IMR-90 (cell line): Measurements from ENCODE around the gene SURF1. TPM values are rescaled to one million over a fixed set of nuclear protein-coding genes. Genes with fewer than 3 reads are reported as not detected.

Experiments
- ATAC-seq: fragments of 200-7000 bp; cut with Tn5 transposase; 2 replicates; pipeline ENCODE4 v1.9.1; 2020; ENCODE audit warnings: low read depth, mild to moderate bottlenecking, moderate library complexity
- BruUV-seq: library from RNA; stranded (reverse); fragments of 400-500 nt; replicated peaks from 2 replicates; lab custom pipeline; 2021; lab: Mats Ljungman, UMichigan
- CTCF ChIA-PET: fragments of 300-600 bp; formaldehyde crosslinking; extraction: SDS; loops from one replicate; lab custom pipeline; 2021; ENCODE audit warnings: antibody characterized with exemption; lab: Yijun Ruan, JAX
- POLR2A ChIA-PET: fragments of 300-600 bp; sonication (Branson Sonifier 250); formaldehyde crosslinking; loops from one replicate; lab custom pipeline; 2022; ENCODE audit warnings: antibody characterized with exemption; ENCODE audit not compliant: unreplicated experiment; lab: Charles Lee
- DNase-seq: peaks from one replicate; pipeline ENCODE4 v3.0.0; 2013
- H2AFZ ChIP-seq: replicated peaks from 2 replicates; pipeline ENCODE3; 2013; ENCODE audit warnings: low read length, mild to moderate bottlenecking; ENCODE audit not compliant: poor library complexity
- H2AK5ac ChIP-seq: 2 replicates; pipeline ENCODE4 v1.6.1; 2013; ENCODE audit warnings: low read depth, low read length, inconsistent platforms
- H2AK9ac ChIP-seq: replicated peaks from 2 replicates; pipeline ENCODE3; 2013; ENCODE audit warnings: mild to moderate bottlenecking, low read depth, low read length, moderate library complexity; ENCODE audit not compliant: poor library complexity
- H2BK120ac ChIP-seq: 2 replicates; pipeline ENCODE4 v1.6.1; 2013; ENCODE audit warnings: low read depth, low read length, inconsistent platforms
- H2BK15ac ChIP-seq: 3 replicates; pipeline ENCODE4 v1.6.1; 2013; ENCODE audit warnings: low read depth, low read length, inconsistent platforms
- H2BK20ac ChIP-seq: 2 replicates; pipeline ENCODE4 v1.6.1; 2013; ENCODE audit warnings: low read depth, mild to moderate bottlenecking, inconsistent platforms, low read length, moderate library complexity
- H2BK5ac ChIP-seq: 2 replicates; pipeline ENCODE4 v1.6.1; 2013; ENCODE audit warnings: mild to moderate bottlenecking, low read depth, low read length, inconsistent platforms; ENCODE audit not compliant: poor library complexity, severe bottlenecking
- H3K14ac ChIP-seq: replicated peaks from 2 replicates; pipeline ENCODE4 v1.6.1; 2013; ENCODE audit warnings: low read depth, low read length, inconsistent platforms
- H3K18ac ChIP-seq: 2 replicates; pipeline ENCODE4 v1.6.1; 2013; ENCODE audit warnings: low read depth, low read length, control low read depth
- H3K23ac ChIP-seq: 2 replicates; pipeline ENCODE4 v1.6.1; 2013; ENCODE audit warnings: low read depth, low read length, inconsistent platforms
- H3K27ac ChIP-seq: 2 replicates; pipeline ENCODE4 v1.5.1; 2013; ENCODE audit warnings: mild to moderate bottlenecking, control low read depth, low read length; ENCODE audit not compliant: insufficient read depth
- H3K27me3 ChIP-seq: 2 replicates; pipeline ENCODE4 v1.6.1; 2013; ENCODE audit warnings: low read length; ENCODE audit not compliant: control insufficient read depth, insufficient read depth
- H3K36me3 ChIP-seq: 2 replicates; pipeline ENCODE4 v1.6.1; 2013; ENCODE audit warnings: low read length, mixed read lengths; ENCODE audit not compliant: control insufficient read depth, insufficient read depth
- H3K4ac ChIP-seq: 2 replicates; pipeline ENCODE4 v1.6.1; 2013; ENCODE audit warnings: low read depth, low read length, inconsistent platforms
- H3K4me1 ChIP-seq: 2 replicates; pipeline ENCODE4 v1.6.1; 2013; ENCODE audit warnings: low read length, mixed read lengths; ENCODE audit not compliant: control insufficient read depth, insufficient read depth
- H3K4me2 ChIP-seq: 2 replicates; pipeline ENCODE4 v1.6.1; 2013; ENCODE audit warnings: low read depth, mild to moderate bottlenecking, control low read depth, low read length, moderate library complexity
- H3K4me3 ChIP-seq: 2 replicates; pipeline ENCODE4 v1.5.1; 2013; ENCODE audit warnings: low read depth, mild to moderate bottlenecking, control low read depth, low read length, moderate library complexity; ENCODE audit not compliant: insufficient read depth
- H3K56ac ChIP-seq: 2 replicates; pipeline ENCODE4 v1.6.1; 2013; ENCODE audit warnings: low read length, inconsistent platforms; ENCODE audit not compliant: insufficient read depth; ENCODE audit errors: extremely low read depth
- H3K79me1 ChIP-seq, 2 experiments: 2 replicates each; pipeline ENCODE4 v1.6.1; 2013; ENCODE audit warnings: low read length in 2 of 2, inconsistent platforms in 1 of 2, low read depth in 1 of 2
- H3K9ac ChIP-seq: 2 replicates; pipeline ENCODE4 v1.6.1; 2013; ENCODE audit warnings: low read depth, low read length, control low read depth
- H3K9me1 ChIP-seq: 2 replicates; pipeline ENCODE4 v1.6.1; 2013; ENCODE audit warnings: low read length, inconsistent platforms; ENCODE audit not compliant: insufficient read depth
- H3K9me3 ChIP-seq: 2 replicates; pipeline ENCODE4 v1.6.1; 2013; ENCODE audit warnings: low read length; ENCODE audit not compliant: control insufficient read depth, insufficient read depth
- H4K20me1 ChIP-seq: 2 replicates; pipeline ENCODE4 v1.6.1; 2013; ENCODE audit warnings: low read length, inconsistent platforms; ENCODE audit not compliant: insufficient read depth
- H4K5ac ChIP-seq: 2 replicates; pipeline ENCODE4 v1.6.1; 2013; ENCODE audit warnings: mild to moderate bottlenecking, low read depth, low read length, control low read depth
- H4K8ac ChIP-seq, 2 experiments: 2 replicates each; pipeline ENCODE4 v1.6.1; 2013; ENCODE audit warnings: low read depth in 2 of 2, low read length in 2 of 2, control low read depth in 1 of 2, inconsistent platforms in 1 of 2
- H4K91ac ChIP-seq: 2 replicates; pipeline ENCODE4 v1.6.1; 2013; ENCODE audit warnings: low read depth, low read length, inconsistent platforms; ENCODE audit not compliant: insufficient read depth
- BHLHE40 ChIP-seq: fragments of 150-350 bp; IDR thresholded peaks from 2 replicates; pipeline ENCODE4 v1.6.1; 2016; ENCODE audit warnings: mild to moderate bottlenecking, low read depth, low read length
- CEBPB ChIP-seq: IDR thresholded peaks from 2 replicates; pipeline ENCODE4 v1.6.1; 2012; ENCODE audit warnings: low read depth, low read length, improper control_type of control experiment
- CHD1 ChIP-seq: IDR thresholded peaks from 2 replicates; pipeline ENCODE4 v1.6.1; 2012; ENCODE audit warnings: low read depth, low read length, improper control_type of control experiment
- CTCF ChIP-seq: conservative IDR thresholded peaks from 2 replicates; pipeline ENCODE4 v1.5.1; 2012; ENCODE audit warnings: mild to moderate bottlenecking, low read depth, low read length, improper control_type of control experiment
- ELK1 ChIP-seq: fragments of 150-350 bp; IDR thresholded peaks from 2 replicates; pipeline ENCODE4 v1.6.1; 2016; ENCODE audit warnings: low read depth, mild to moderate bottlenecking, low read length, moderate library complexity, borderline replicate concordance
- FOS ChIP-seq: fragments of 150-350 bp; IDR thresholded peaks from 2 replicates; pipeline ENCODE4 v1.6.1; 2016; ENCODE audit warnings: low read depth, low read length
- MAFK ChIP-seq: IDR thresholded peaks from 2 replicates; pipeline ENCODE4 v1.6.1; 2012; ENCODE audit warnings: low read depth, low read length, improper control_type of control experiment
- MAZ ChIP-seq: IDR thresholded peaks from 2 replicates; pipeline ENCODE4 v1.6.1; 2012; ENCODE audit warnings: low read depth, mild to moderate bottlenecking, low read length, improper control_type of control experiment, moderate library complexity, borderline replicate concordance
- MXI1 ChIP-seq: IDR thresholded peaks from 2 replicates; pipeline ENCODE4 v1.6.1; 2012; ENCODE audit warnings: low read depth, mild to moderate bottlenecking, low read length, moderate library complexity, borderline replicate concordance
- NFE2L2 ChIP-seq: fragments of 150-350 bp; IDR thresholded peaks from 2 replicates; pipeline ENCODE4 v1.6.1; 2016; ENCODE audit warnings: low read depth, mild to moderate bottlenecking, low read length
- POLR2A ChIP-seq: IDR thresholded peaks from 2 replicates; pipeline ENCODE4 v1.6.1; 2012; ENCODE audit warnings: mild to moderate bottlenecking, low read depth, low read length
- RAD21 ChIP-seq: IDR thresholded peaks from 2 replicates; pipeline ENCODE4 v1.6.1; 2012; ENCODE audit warnings: low read length, improper control_type of control experiment
- RCOR1 ChIP-seq: IDR thresholded peaks from 2 replicates; pipeline ENCODE4 v1.6.1; 2012; ENCODE audit warnings: mild to moderate bottlenecking, low read length, improper control_type of control experiment; ENCODE audit not compliant: insufficient replicate concordance
- RFX5 ChIP-seq: IDR thresholded peaks from 2 replicates; pipeline ENCODE4 v1.8.0; 2012; ENCODE audit warnings: low read depth, mild to moderate bottlenecking, low read length, moderate library complexity
- SMC3 ChIP-seq: fragments of 150-350 bp; IDR thresholded peaks from 2 replicates; pipeline ENCODE4 v1.6.1; 2016; ENCODE audit warnings: low read depth, mild to moderate bottlenecking, antibody characterized with exemption, low read length, moderate library complexity
- WGBS, 2 experiments: methylation state at CpG; one replicate each; pipeline versions ENCODE4 v1.1.5 to v1.1.7; 2013; ENCODE audit warnings: missing lambda C conversion rate in 2 of 2; ENCODE audit not compliant: insufficient read length in 1 of 2; ENCODE audit errors: extremely low coverage in 2 of 2; 5-methylcytosine and 5-hydroxymethylcytosine counted together
- dilution Hi-C: fragments of 300-500 bp; cut with HindIII; formaldehyde crosslinking; loops from one replicate; pipeline ENCODE4 v1.14.3; 2018; ENCODE audit warnings: low sequenced_read_pairs; ENCODE audit not compliant: unreplicated experiment
- in situ Hi-C: fragments of 300-500 bp; cut with MboI; formaldehyde crosslinking; loops from 3 replicates; pipeline ENCODE4 v1.14.3; 2019; ENCODE audit warnings: low sequenced_read_pairs, inconsistent platforms, mixed read lengths
- intact Hi-C: fragments of 100-400 bp; cut with micrococcal nuclease; formaldehyde crosslinking; loops from 2 replicates; pipeline ENCODE4 v1.10.0; 2022
- polyA plus RNA-seq, 3 experiments: library from polyadenylated mRNA; depleted of rRNA; stranded (reverse); fragments of >200 nt; gene quantifications; 2 replicates each; pipeline ENCODE4 v1.2.3, GENCODE V29; 2012; ENCODE audit warnings: low replicate concordance in 1 of 3
- total RNA-seq: library from RNA; depleted of rRNA; stranded (reverse); fragments of >200 nt; gene quantifications from 2 replicates; pipeline ENCODE4 v1.2.3, GENCODE V29; 2012
- TF ChIP-seq, protein P1 (sequence below): fragments of 150-350 bp; IDR thresholded peaks from 2 replicates; pipeline ENCODE4 v1.6.1; 2017; ENCODE audit warnings: mild to moderate bottlenecking, antibody characterized with exemption, low read length, low read depth

The SURF1 gene
- total and polyA plus RNA-seq, 2 of the 4 experiments (the other 2 are of a cell fraction), result 15.1 to 24.5 TPM

GRCh38 chr9:133323991-133324703, 32.1 kb downstream of the SURF1 start:
- dilution Hi-C loops, result no loop called here
- DNase-seq, result no peak
- WGBS, 2 experiments, result 85% methylated on average over 7 of the region's 13 CpGs; no CpG with 5 or more reads in 1 of the 2 experiments

More at GRCh38 chr9:133323991-133324703, 32.1 kb downstream of the SURF1 start:
- no peak for ATAC-seq
- H2BK120ac ChIP-seq, result no peak overlapping the region
- no peak overlapping the region for H3K4ac ChIP-seq
- H2BK5ac ChIP-seq, result no peak overlapping the region
- H4K20me1 ChIP-seq, result no peaks in the 10 kb centered on the region
- peaks cover 17% of the 10 kb centered on the region for H3K27me3 ChIP-seq
- H3K9me3 ChIP-seq, result no peaks in the 10 kb centered on the region
- H2BK20ac ChIP-seq, result no peak overlapping the region
- intact Hi-C loops, result no loop called here
- H3K18ac ChIP-seq, result no peak overlapping the region
- in situ Hi-C loops, result no loop called here
- H2AFZ ChIP-seq, result no peak overlapping the region
- H3K14ac ChIP-seq, result no peak overlapping the region
- no peak overlapping the region for H2AK9ac ChIP-seq
- H3K23ac ChIP-seq, result no peak overlapping the region
- H3K79me1 ChIP-seq, result no peaks in the 10 kb centered on the region
- no peak overlapping the region for H4K91ac ChIP-seq
- no peak overlapping the region for H4K8ac ChIP-seq
- H3K4me2 ChIP-seq, result no peak overlapping the region
- H3K9me1 ChIP-seq, result no peaks in the 10 kb centered on the region
- H2BK15ac ChIP-seq, result no peak overlapping the region
- H3K9ac ChIP-seq, result no peak overlapping the region
- no peaks in the 10 kb centered on the region for H3K4me1 ChIP-seq
- H3K56ac ChIP-seq, result no peak overlapping the region
- BruUV-seq, result no TSS peak
- CTCF ChIA-PET, result interaction anchor here (0.5 kb wide), 1 partner anchor 139 kb away, joined by 5 read pairs; no protein-coding TSS in a partner anchor
- no peak overlapping the region for H3K4me3 ChIP-seq
- TF ChIP-seq RAD21 (no peak), CHD1 (no peak), ELK1 (no peak), RFX5 (no peak), CEBPB (no peak), POLR2A (no peak), SMC3 (no peak), MAFK (no peak), MXI1 (no peak), MAZ (no peak), RCOR1 (no peak), FOS (no peak), NFE2L2 (no peak), CTCF (no peak), BHLHE40 (no peak)
- TF ChIP-seq, protein P1, sequence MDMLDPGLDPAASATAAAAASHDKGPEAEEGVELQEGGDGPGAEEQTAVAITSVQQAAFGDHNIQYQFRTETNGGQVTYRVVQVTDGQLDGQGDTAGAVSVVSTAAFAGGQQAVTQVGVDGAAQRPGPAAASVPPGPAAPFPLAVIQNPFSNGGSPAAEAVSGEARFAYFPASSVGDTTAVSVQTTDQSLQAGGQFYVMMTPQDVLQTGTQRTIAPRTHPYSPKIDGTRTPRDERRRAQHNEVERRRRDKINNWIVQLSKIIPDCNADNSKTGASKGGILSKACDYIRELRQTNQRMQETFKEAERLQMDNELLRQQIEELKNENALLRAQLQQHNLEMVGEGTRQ, result no peak
- H3K36me3 ChIP-seq, result no peaks in the 10 kb centered on the region
- POLR2A ChIA-PET, result no interaction called here
- no peak overlapping the region for H4K5ac ChIP-seq
- H3K27ac ChIP-seq, result no peak overlapping the region
- no peak overlapping the region for H2AK5ac ChIP-seq
